ENCODE data around the gene PHOSPHO1. TPM values are rescaled to one million over a fixed set of nuclear protein-coding genes. Genes with fewer than 3 reads are reported as not detected.

Gene PHOSPHO1, protein sequence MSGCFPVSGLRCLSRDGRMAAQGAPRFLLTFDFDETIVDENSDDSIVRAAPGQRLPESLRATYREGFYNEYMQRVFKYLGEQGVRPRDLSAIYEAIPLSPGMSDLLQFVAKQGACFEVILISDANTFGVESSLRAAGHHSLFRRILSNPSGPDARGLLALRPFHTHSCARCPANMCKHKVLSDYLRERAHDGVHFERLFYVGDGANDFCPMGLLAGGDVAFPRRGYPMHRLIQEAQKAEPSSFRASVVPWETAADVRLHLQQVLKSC
- total RNA-seq = 0.12 and 0.66 TPM in 2 replicates

DNA sequence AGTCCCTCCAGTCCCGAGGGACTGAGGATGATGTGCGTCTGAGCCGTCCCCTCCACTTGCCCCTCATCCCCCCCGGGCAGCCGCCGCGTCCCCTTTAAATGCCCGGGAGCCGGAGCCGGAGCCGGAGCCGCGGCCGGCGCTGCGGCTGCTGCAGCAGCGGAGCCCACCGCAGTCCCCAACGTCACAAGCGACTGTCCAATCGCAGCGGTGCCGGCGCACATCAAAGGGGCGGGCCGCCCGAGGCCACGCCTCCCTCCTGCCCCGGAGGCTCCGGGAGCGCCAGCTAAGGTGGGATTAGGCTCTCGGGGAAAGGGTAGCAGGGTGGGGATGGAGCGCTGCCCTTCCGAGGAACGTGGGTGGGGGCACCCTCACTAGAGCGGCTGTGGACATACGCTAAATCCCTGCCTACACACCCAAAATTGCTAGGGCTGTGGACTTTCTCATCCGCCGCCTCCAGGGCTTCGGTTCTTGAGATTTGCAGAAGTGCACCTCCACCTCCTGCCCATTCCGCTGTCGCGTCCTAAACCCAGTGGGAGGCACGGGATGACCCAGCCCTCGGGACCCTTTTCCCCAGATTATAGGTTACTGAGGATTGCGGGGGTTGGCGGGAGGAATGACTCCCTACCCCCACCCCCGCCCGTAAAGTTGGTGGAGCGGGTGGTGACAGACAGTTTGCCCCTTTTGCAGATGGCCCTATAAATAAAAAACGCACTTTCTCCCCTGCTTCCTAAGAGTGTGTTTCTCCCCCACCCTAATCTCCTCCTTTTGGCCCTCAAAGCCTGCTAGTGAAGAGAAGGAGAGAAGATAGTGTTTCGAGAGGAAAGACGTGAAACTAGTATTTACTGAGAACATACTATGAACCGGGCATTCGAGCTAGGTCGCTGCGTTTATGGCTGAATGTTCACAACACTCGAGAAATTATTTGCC lies at the start of gene PHOSPHO1:
Gene PHOSPHO1, minus strand, starts transcription at position 152 of the 927 bp plus-strand sequence. CDS start 4,096 bp downstream, outside the sequence.

DNA sequence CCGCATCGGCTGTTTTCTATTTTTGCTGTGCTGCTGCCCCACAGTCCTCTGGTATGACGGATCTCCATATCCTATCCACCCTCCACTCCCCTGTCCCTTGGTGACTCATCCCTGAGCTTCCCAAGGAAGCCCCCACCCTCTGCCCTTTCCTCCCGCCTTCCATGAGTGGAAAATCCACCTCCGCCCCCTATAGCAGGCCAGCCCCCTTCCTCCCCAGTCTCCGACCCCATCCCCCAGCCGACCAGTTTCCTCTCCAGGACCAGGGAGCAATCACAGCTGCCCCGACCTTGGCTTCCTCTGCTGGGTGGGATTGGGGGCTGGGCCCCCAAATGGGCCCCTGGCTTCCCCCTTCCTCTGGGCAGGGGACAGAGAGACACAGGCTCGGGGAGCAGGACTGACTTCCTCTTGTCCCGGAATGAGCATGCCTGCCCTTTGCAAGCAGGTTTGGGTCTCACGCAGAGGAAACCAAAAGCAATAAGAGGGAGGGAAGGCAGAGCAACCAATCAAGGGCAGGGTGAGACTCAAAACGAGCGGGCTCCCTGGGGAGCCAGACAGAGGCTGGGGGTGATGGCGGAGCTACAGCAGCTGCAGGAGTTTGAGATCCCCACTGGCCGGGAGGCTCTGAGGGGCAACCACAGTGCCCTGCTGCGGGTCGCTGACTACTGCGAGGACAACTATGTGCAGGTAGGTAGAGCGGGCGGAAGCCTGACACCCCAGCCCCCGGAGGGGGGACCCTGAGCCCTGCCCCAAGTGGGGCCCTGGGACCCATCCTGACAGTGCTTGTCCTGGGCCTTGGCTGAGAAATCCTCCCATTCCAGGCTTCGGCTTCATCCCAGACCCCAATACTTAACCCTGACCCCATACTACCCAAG lies 20.2 kb downstream of the PHOSPHO1 start, which contains the start of the genes ABI3 and GNGT2:
Gene ABI3, plus strand, starts transcription at position 550 of the 872 bp plus-strand sequence. Its CDS starts 18 bp downstream, at position 568.
Gene GNGT2, minus strand, starts transcription at position 417 of the 872 bp plus-strand sequence. CDS start 3,152 bp downstream, outside the sequence.

Other genes starting within 250 kb of the PHOSPHO1 start
- gene IGF2BP1, start 233.4 kb downstream of the PHOSPHO1 start, total RNA-seq = 0.26 and 0.62 TPM in 2 replicates
- gene B4GALNT2, start 98.0 kb downstream of the PHOSPHO1 start, total RNA-seq = 0.06 and 1.5 TPM in 2 replicates
- gene GNGT2, start 20.2 kb downstream of the PHOSPHO1 start, total RNA-seq = 0.25 and 0.66 TPM in 2 replicates
- gene ABI3, start 20.1 kb downstream of the PHOSPHO1 start, total RNA-seq = 0.25 and 0.53 TPM in 2 replicates
- gene ZNF652, start 131.5 kb upstream of the PHOSPHO1 start, total RNA-seq = 8.3 and 10.3 TPM in 2 replicates
- gene PHB1, start 184.1 kb upstream of the PHOSPHO1 start, total RNA-seq = 133 and 170 TPM in 2 replicates